GM19193 (cell line): ENCODE results near the gene PIP4K2C.

Experiments
- POLR2A ChIP-seq: IDR thresholded peaks from 4 replicates; pipeline ENCODE4 v1.6.1; 2011; ENCODE audit not compliant: insufficient read depth, insufficient read length; ENCODE audit errors: extremely low read depth

Gene PIP4K2C

DNA sequence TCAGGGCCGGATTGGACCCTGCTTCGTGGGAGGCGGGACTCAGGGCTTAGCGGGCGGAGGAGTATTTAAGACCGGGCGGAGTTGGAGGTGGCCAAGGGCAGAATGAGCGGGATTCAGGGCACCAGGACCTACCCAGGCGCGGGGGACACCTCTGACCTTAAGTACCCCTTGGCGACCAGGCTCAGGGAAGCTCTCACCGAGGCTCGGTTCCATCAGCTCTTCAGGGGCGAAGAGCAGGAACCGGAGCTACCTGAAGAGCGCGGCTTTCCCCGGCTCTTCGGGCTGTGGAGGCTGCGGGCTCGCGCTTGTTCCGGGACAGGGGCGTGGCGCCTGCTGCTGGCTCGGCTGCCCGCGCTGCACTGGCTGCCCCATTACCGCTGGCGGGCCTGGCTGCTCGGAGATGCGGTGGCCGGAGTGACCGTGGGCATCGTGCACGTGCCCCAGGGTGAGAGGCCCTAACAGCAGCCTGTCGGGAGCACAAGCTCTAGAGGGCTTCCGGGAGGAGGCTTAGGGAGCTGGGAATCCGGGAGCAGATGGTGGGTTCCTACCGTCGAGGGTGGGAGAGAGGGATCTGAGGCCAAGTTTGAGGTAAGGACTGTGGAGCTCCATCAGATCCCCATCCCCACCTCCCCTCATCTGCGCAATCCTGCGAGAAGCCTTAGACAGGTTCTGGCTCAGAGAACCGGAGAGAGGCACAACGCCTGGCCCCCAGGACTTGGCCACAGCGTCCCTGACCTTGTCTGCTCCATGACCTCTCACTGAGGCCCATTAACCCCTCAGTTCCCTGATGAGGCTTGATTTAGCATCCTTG, 28.6 kb downstream of the PIP4K2C start:
- TF ChIP-seq POLR2A, result no peak

DNA sequence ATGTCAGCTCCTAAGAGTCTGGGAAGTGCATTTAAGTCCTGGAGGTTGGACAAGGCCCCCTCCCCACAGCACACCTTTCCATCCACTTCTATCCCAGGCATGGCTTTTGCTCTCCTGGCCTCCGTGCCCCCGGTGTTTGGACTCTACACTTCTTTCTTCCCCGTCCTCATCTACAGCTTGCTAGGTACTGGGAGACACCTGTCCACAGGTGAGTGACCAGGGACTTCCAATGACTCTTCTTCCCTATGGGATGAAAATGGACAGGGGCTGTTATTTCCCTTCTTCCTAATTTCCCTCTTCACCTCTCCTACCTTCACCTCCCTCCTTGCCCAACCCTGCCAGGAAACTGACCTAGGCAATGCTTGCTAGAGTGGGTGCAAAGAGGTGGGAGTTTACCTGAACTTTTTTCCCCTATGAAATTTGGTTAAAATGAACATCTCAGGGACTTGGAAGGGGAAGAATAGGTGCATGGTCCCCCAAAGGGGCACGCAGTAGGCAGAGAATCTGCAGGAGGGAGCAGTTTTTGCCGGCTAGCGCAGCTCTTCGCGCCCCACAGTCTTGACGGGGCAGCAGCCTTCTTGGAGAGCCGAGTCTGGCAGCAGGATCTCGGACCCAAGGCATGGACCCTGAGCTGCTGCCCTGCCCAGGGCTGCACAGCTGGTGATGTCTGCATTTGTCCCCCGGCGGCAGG, 29.4 kb downstream of the PIP4K2C start:
- no peak for TF ChIP-seq POLR2A

DNA sequence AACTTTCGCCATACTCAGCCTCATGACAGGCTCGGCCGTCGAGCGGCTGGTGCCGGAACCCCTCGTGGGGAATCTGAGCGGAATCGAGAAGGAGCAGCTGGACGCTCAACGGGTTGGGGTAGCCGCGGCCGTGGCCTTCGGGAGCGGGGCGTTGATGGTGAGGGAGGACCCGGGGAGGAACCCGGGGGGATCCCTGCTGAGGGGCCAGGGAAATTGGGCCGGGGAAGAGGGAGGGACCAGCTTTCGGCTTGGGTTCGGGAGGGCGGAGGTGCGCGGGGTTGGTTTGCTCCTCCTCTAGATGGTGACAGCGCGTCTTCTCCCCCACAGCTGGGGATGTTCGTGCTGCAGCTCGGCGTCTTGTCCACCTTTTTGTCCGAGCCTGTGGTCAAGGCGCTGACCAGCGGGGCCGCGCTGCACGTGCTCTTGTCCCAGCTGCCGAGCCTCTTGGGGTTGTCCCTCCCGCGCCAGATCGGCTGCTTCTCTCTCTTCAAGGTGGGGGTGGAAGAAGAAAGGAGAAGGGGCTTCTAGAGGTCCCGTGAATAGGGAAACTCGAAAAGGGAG, 30.0 kb downstream of the PIP4K2C start:
- no peak for TF ChIP-seq POLR2A

GRCh38 chr12:57621497-57622292, 30.7 kb downstream of the PIP4K2C start:
- no peak for TF ChIP-seq POLR2A

DNA sequence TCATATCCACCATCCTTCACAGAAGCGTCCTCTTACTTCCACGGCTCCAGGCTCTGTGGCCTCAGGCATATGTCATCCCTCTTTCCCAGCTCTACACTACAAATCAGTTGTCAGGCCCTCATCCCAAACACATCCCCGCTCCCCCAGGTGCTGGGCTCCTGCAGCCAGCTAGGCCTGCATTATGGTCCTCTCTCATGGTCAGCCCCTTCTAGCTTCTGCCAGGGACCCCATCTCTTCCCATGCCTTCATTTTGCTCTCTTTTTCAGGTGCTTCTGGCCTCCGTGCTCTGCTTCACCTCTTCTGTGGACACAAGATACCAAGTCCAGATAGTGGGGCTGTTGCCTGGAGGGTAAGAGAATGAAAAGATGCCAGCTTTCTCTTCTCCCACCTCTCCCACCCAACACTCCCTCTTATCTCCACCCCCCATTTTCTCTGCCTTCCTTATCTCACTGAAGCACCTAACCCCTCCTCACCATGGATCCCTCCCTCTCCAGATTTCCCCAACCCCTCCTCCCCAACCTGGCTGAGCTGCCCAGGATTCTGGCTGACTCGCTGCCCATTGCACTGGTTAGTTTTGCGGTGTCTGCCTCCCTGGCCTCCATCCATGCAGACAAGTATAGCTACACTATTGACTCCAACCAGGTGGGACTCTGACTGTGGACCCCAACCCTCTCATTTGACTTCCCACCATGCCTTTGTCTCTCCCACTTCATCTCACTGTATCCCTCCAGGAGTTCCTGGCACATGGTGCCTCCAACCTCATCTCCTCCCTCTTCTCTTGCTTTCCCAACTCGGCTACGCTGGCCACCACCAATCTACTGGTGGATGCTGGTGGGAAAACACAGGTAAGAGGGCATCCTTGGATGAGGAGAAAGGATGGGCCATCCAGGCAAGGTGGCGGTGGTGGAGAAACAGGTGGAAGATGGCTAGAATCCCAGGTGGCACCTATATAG, 31.6 kb downstream of the PIP4K2C start:
- TF ChIP-seq POLR2A, result no peak

- no peak for TF ChIP-seq POLR2A
Observed at GRCh38 chr12:57623385-57623784, 32.4 kb downstream of the PIP4K2C start.

DNA sequence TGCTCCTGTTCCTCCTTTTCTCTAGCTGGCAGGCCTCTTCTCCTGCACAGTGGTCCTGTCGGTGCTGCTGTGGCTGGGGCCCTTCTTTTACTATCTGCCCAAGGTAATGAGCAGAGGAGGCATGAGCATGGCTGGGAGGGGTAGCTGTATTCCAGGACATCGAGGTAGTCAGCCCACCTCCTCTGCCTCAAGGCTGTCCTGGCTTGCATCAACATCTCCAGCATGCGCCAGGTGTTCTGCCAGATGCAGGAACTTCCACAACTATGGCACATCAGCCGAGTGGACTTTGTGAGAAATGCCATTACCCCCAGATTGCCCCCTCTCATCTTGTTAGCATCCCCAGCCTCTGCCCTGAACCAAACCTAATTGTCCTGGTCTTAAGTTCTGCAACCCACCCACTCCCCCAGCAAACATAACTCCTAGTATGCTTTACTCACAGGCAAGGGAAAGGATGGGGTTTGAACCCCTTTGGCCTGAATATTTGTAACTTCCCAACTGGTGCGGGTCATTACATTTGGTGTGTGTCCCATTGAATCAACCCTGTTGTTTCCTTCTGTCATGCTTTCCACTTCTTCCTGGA, 32.9 kb downstream of the PIP4K2C start:
- no peak for TF ChIP-seq POLR2A

DNA sequence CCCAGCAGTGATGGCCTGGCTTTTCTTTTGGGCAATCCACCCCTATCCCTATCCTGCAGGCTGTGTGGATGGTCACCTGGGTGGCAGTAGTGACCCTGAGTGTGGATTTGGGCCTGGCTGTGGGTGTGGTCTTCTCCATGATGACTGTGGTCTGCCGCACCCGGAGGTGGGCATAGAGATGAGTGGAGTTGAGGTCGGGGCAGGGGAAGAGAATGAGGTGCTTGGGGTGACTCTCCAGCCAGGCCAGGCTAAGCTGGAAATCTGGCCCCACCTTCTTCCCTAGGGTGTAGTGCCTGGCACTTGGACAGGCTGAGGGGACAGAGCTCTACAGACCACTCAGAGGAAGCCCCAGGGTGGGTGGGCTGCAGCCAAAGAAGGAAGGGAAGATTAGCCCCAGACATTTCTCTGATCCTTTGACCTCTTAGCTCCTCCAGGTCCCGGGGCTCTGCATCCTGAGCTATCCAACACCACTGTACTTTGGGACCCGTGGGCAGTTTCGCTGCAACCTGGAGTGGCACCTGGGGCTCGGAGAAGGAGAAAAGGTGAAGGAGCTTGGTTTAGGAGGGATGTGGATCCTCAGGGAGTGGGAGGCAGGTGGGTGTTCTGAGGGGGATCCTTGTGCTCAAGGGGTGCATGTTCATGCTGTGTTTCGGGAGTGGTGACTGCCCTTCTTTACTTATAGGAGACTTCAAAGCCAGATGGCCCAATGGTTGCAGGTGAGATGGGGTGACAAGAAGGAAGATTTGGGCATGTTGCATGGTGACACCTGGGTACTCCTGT, 33.6 kb downstream of the PIP4K2C start:
- no peak for TF ChIP-seq POLR2A

DNA sequence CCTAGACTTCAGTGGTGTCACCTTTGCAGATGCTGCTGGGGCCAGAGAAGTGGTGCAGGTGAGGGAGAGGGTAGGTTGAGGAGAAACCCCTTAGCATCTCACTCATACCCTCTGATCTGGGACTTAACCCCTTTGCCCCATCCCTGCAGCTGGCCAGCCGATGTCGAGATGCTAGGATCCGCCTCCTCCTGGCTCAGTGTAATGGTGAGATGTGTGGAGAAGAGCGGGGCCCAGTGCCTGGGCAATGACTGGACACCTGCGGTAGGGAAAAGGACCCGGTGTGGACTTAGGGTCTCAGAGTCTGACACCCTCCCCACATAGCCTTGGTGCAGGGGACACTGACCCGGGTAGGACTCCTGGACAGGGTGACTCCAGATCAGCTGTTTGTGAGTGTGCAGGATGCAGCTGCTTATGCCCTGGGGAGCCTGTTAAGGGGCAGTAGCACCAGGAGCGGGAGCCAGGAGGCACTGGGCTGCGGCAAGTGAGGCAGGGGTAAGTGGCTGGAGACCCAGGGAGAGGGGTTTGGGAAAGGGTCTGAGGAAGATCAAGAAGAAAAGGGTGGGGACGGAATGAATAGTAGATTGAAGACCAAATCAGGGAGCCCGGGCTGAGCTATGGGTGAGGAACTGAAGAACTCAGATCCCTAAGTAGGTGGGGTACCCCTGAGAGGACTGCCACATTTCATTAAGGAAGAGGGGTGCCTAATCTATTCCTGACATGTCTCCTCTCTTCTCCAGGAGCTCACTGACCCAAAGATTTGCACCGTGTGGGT, 34.5 kb downstream of the PIP4K2C start:
- no peak for TF ChIP-seq POLR2A

- TF ChIP-seq POLR2A, result no peak
Observed at GRCh38 chr12:57626111-57626920, 35.3 kb downstream of the PIP4K2C start.

DNA sequence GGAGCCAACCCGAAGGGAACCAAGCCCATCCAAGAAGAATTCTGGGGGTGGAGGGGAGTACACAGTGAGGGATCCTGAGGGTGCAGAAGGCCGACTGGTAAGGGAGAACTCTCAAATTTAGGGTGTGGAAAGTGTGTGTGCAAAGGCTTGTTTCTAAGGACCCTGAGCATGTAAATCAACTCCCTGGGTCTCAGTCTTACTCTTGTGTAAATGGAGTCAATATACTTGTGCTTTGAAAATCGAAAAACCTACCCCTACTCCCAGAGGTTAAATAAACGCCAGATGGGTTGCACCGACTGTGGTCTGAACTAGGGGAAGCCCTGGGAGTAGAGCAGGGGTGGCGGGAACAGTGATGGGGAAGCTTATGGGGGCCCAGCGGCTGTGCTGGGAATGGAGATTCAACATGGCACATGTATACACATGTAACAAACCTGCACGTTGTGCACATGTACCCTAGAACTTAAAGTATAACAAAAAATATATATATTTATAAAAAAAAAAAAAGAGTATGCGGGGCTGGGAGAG, 36.0 kb downstream of the PIP4K2C start:
- TF ChIP-seq POLR2A, result no peak
